H9 (cell line): ENCODE data around the gene ERFE. TPM values are rescaled to one million over a fixed set of nuclear protein-coding genes. Genes with fewer than 3 reads are reported as not detected.

ENCODE experiments used
- DNase-seq: peaks from one replicate; pipeline ENCODE4 v3.0.0-alpha.2; 2017
- H2AFZ ChIP-seq: one replicate; pipeline ENCODE4 v1.6.1; 2013; ENCODE audit warnings: mild to moderate bottlenecking, low read length, control low read depth, moderate library complexity
- H2AK5ac ChIP-seq: 2 replicates; pipeline ENCODE4 v1.6.1; 2013; ENCODE audit warnings: low read length, control low read depth, mixed read lengths; ENCODE audit not compliant: insufficient read length
- H2BK120ac ChIP-seq: one replicate; pipeline ENCODE4 v1.6.1; 2013; ENCODE audit warnings: low read depth, mild to moderate bottlenecking, low read length, control low read depth, inconsistent platforms; ENCODE audit not compliant: poor library complexity, severe bottlenecking
- H2BK12ac ChIP-seq: 2 replicates; pipeline ENCODE4 v1.6.1; 2013; ENCODE audit warnings: low read length, control low read depth, mixed read lengths, low read depth; ENCODE audit not compliant: insufficient read length
- H2BK15ac ChIP-seq: 2 replicates; pipeline ENCODE4 v1.6.1; 2013; ENCODE audit warnings: low read depth, low read length, control low read depth
- H2BK20ac ChIP-seq: one replicate; pipeline ENCODE4 v1.6.1; 2013; ENCODE audit warnings: low read depth, mild to moderate bottlenecking, low read length, control low read depth, inconsistent platforms; ENCODE audit not compliant: poor library complexity, severe bottlenecking
- H2BK5ac ChIP-seq: 2 replicates; pipeline ENCODE4 v1.6.1; 2013; ENCODE audit warnings: low read length, control low read depth, mixed read lengths; ENCODE audit not compliant: insufficient read length
- H3K14ac ChIP-seq: 2 replicates; pipeline ENCODE4 v1.6.1; 2013; ENCODE audit warnings: low read length, control low read depth; ENCODE audit not compliant: insufficient read depth
- H3K18ac ChIP-seq: 2 replicates; pipeline ENCODE4 v1.6.1; 2013; ENCODE audit warnings: low read depth, mild to moderate bottlenecking, mixed read lengths, low read length, control low read depth; ENCODE audit not compliant: insufficient read length
- H3K23ac ChIP-seq: 2 replicates; pipeline ENCODE4 v1.6.1; 2013; ENCODE audit warnings: low read length, control low read depth, mixed read lengths, low read depth; ENCODE audit not compliant: insufficient read length
- H3K23me2 ChIP-seq: 2 replicates; pipeline ENCODE4 v1.6.1; 2013; ENCODE audit warnings: low read depth, mild to moderate bottlenecking, mixed read lengths, low read length, control low read depth; ENCODE audit not compliant: insufficient read length, poor library complexity, severe bottlenecking
- H3K27ac ChIP-seq: 2 replicates; pipeline ENCODE4 v1.5.1; 2013; ENCODE audit warnings: low read length, control low read depth, mixed read lengths, low read depth; ENCODE audit not compliant: insufficient read length
- H3K27me3 ChIP-seq: 2 replicates; pipeline ENCODE4 v1.6.1; 2013; ENCODE audit warnings: low read length, control low read depth, inconsistent platforms; ENCODE audit not compliant: insufficient read depth
- H3K4ac ChIP-seq: 2 replicates; pipeline ENCODE4 v1.6.1; 2013; ENCODE audit warnings: low read depth, mild to moderate bottlenecking, control low read depth, inconsistent platforms, low read length, moderate library complexity
- H3K4me1 ChIP-seq: 2 replicates; pipeline ENCODE4 v1.6.1; 2013; ENCODE audit warnings: low read length, control low read depth, inconsistent platforms; ENCODE audit not compliant: insufficient read depth
- H3K4me2 ChIP-seq: 2 replicates; pipeline ENCODE4 v1.6.1; 2013; ENCODE audit warnings: low read length, control low read depth, mixed read lengths; ENCODE audit not compliant: insufficient read length, insufficient read depth
- H3K56ac ChIP-seq: 2 replicates; pipeline ENCODE4 v1.6.1; 2013; ENCODE audit warnings: low read depth, mild to moderate bottlenecking, mixed read lengths, low read length, control low read depth; ENCODE audit not compliant: insufficient read length
- H3K79me1 ChIP-seq: 2 replicates; pipeline ENCODE4 v1.6.1; 2013; ENCODE audit warnings: low read depth, mild to moderate bottlenecking, moderate library complexity, low read length, control low read depth, inconsistent platforms; ENCODE audit not compliant: insufficient read depth, poor library complexity, severe bottlenecking
- H3K79me2 ChIP-seq: 2 replicates; pipeline ENCODE4 v1.6.1; 2013; ENCODE audit warnings: low read length, control low read depth, inconsistent platforms; ENCODE audit not compliant: insufficient read depth
- H3K9ac ChIP-seq: 2 replicates; pipeline ENCODE4 v1.6.1; 2013; ENCODE audit warnings: low read length, control low read depth, mixed read lengths; ENCODE audit not compliant: insufficient read length; ENCODE audit errors: extremely low read depth
- H3K9me3 ChIP-seq: one replicate; pipeline ENCODE4 v1.6.1; 2013; ENCODE audit warnings: low read depth, low read length, inconsistent platforms; ENCODE audit not compliant: control insufficient read depth
- H3T11ph ChIP-seq: one replicate; pipeline ENCODE4 v1.6.1; 2013; ENCODE audit warnings: mild to moderate bottlenecking, low read length, control low read depth, inconsistent platforms
- H4K20me1 ChIP-seq: one replicate; pipeline ENCODE4 v1.6.1; 2013; ENCODE audit not compliant: control insufficient read depth, insufficient read length, insufficient read depth
- H4K5ac ChIP-seq: 2 replicates; pipeline ENCODE4 v1.6.1; 2013; ENCODE audit warnings: low read depth, mild to moderate bottlenecking, mixed read lengths, low read length, control low read depth; ENCODE audit not compliant: insufficient read length
- H4K8ac ChIP-seq: replicated peaks from 2 replicates; pipeline ENCODE4 v1.6.1; 2013; ENCODE audit warnings: low read length, control low read depth, mixed read lengths, low read depth; ENCODE audit not compliant: insufficient read length
- H4K91ac ChIP-seq: 2 replicates; pipeline ENCODE4 v1.6.1; 2013; ENCODE audit warnings: low read depth, mild to moderate bottlenecking, moderate library complexity, mixed read lengths, low read length, control low read depth; ENCODE audit not compliant: insufficient read length
- H3K27ac Mint-ChIP-seq, 3 experiments: 2 replicates in 2 of 3; 3 replicates in 1 of 3; pipeline ENCODE4 v1.8.0; 2020 to 2021; ENCODE audit warnings: mixed read lengths in 3 of 3, mild to moderate bottlenecking in 1 of 3, moderate library complexity in 1 of 3
- H3K27me3 Mint-ChIP-seq: 2 replicates; pipeline ENCODE4 v1.8.0; 2021; ENCODE audit warnings: low read depth, mild to moderate bottlenecking, moderate library complexity, mixed read lengths
- H3K36me3 Mint-ChIP-seq, 3 experiments: 2 replicates in 2 of 3; 3 replicates in 1 of 3; pipeline ENCODE4 v1.8.0; 2020 to 2021; ENCODE audit warnings: low read depth in 3 of 3, mixed read lengths in 3 of 3; ENCODE audit not compliant: insufficient read depth in 1 of 3
- H3K4me1 Mint-ChIP-seq, 2 experiments: 2 replicates each; pipeline ENCODE4 v1.8.0; 2020; ENCODE audit warnings: mixed read lengths in 2 of 2
- H3K4me3 Mint-ChIP-seq, 2 experiments: 2 replicates in 1 of 2; 3 replicates in 1 of 2; pipeline ENCODE4 v1.8.0; 2020 to 2021; ENCODE audit warnings: mild to moderate bottlenecking in 2 of 2, mixed read lengths in 2 of 2, moderate library complexity in 1 of 2
- H3K9me3 Mint-ChIP-seq, 2 experiments: 2 replicates in 1 of 2; 3 replicates in 1 of 2; pipeline ENCODE4 v1.8.0; 2020; ENCODE audit warnings: mild to moderate bottlenecking in 2 of 2, mixed read lengths in 2 of 2, moderate library complexity in 1 of 2
- CTCF ChIP-seq: fragments of 200-600 bp; sonication (generic); conservative IDR thresholded peaks from 3 replicates; pipeline ENCODE4 v1.8.0; 2021; ENCODE audit warnings: antibody characterized with exemption, mild to moderate bottlenecking
- WGBS: extraction: QIAGEN DNeasy Blood & Tissue Kit; methylation state at CpG from one replicate; pipeline ENCODE4 v1.1.7; 2013; ENCODE audit warnings: missing lambda C conversion rate, low lambda C conversion rate, mixed read lengths; ENCODE audit not compliant: insufficient read length; ENCODE audit errors: extremely low coverage; 5-methylcytosine and 5-hydroxymethylcytosine counted together
- total RNA-seq: library from RNA; stranded (reverse); gene quantifications from 2 replicates; pipeline ENCODE4 v1.2.1, GENCODE V29; 2021

The ERFE gene
- total RNA-seq, 1 experiment from 2014 or later = 2.1 TPM

- H3K4me3 Mint-ChIP-seq = no peak overlapping the region
- TF ChIP-seq CTCF = no peak
- WGBS = no CpG with 5 or more reads among the region's 14 CpGs
These were observed 8.8 kb upstream of the ERFE start for GRCh38 chr2:238149841-238150572.

More at GRCh38 chr2:238149841-238150572, 8.8 kb upstream of the ERFE start:
- no peak overlapping the region for H3K18ac ChIP-seq
- no peaks in the 10 kb centered on the region for H3K9me3 Mint-ChIP-seq
- H4K5ac ChIP-seq = no peak overlapping the region
- no peaks in the 10 kb centered on the region for H4K20me1 ChIP-seq
- no peak overlapping the region for H4K8ac ChIP-seq
- H2BK120ac ChIP-seq = no peak overlapping the region
- H3K27ac ChIP-seq = no peak overlapping the region
- H3K36me3 Mint-ChIP-seq = no peaks in the 10 kb centered on the region; a peak in 2 of 7 replicates
- no peak overlapping the region for H3K23ac ChIP-seq
- no peak overlapping the region for H3K56ac ChIP-seq
- no peaks in the 10 kb centered on the region for H3K9me3 ChIP-seq
- H2BK15ac ChIP-seq = no peak overlapping the region
- no peaks in the 10 kb centered on the region for H3K27me3 ChIP-seq
- H3K9ac ChIP-seq = no peak overlapping the region
- no peak overlapping the region for H3K4ac ChIP-seq
- H3K14ac ChIP-seq = no peak overlapping the region; the same call in 1 of the 2 replicates
- H3K4me1 ChIP-seq = no peaks in the 10 kb centered on the region
- no peak overlapping the region for H2BK12ac ChIP-seq
- no peak overlapping the region for H2AFZ ChIP-seq
- H2AK5ac ChIP-seq = no peak overlapping the region
- H3K4me2 ChIP-seq = no peak overlapping the region
- H3T11ph ChIP-seq = no peak overlapping the region
- no peaks in the 10 kb centered on the region for H3K79me1 ChIP-seq
- no peak for DNase-seq
- no peak overlapping the region for H2BK5ac ChIP-seq
- no peaks in the 10 kb centered on the region for H3K27me3 Mint-ChIP-seq
- H2BK20ac ChIP-seq = no peak overlapping the region
- H3K23me2 ChIP-seq = no peaks in the 10 kb centered on the region
- H3K4me1 Mint-ChIP-seq = peaks cover 4 to 6% of the 10 kb centered on the region in 2 experiments
- H3K79me2 ChIP-seq = no peaks in the 10 kb centered on the region
- H4K91ac ChIP-seq = no peak overlapping the region
- H3K27ac Mint-ChIP-seq = no peak overlapping the region
